HepG2 (cell line): Measurements from ENCODE around the gene TMEM141. TPM values are rescaled to one million over a fixed set of nuclear protein-coding genes. Genes with fewer than 3 reads are reported as not detected.

Experiments
- CHD4 ChIP-seq: fragments of 200-600 bp; sonication (generic); IDR thresholded peaks from 2 replicates; pipeline ENCODE4 v1.7.0; 2017; ENCODE audit warnings: mild to moderate bottlenecking, low read length, borderline replicate concordance
- ESRRA ChIP-seq: sonication (generic); formaldehyde crosslinking; IDR thresholded peaks from 2 replicates; pipeline ENCODE4 v1.5.1; 2020; ENCODE audit warnings: mild to moderate bottlenecking, low read depth, missing genetic modification reagents
- FOXM1 ChIP-seq: sonication (generic); formaldehyde crosslinking; IDR thresholded peaks from 2 replicates; pipeline ENCODE4 v1.5.0; 2020; ENCODE audit warnings: missing genetic modification reagents
- GMEB1 ChIP-seq: sonication (generic); formaldehyde crosslinking; IDR thresholded peaks from 2 replicates; pipeline ENCODE4 v1.5.1; 2020; ENCODE audit warnings: missing genetic modification reagents, mild to moderate bottlenecking, borderline replicate concordance
- GRHL1 ChIP-seq: sonication (generic); formaldehyde crosslinking; conservative IDR thresholded peaks from 2 replicates; pipeline ENCODE4 v1.8.0; 2022; ENCODE audit warnings: missing genetic modification reagents
- HNRNPK ChIP-seq: fragments of 200-400 bp; formaldehyde crosslinking; IDR thresholded peaks from 2 replicates; pipeline ENCODE4 v1.6.1; 2018; ENCODE audit warnings: low read length, low read depth, moderate library complexity, mild to moderate bottlenecking; ENCODE audit not compliant: poor library complexity, severe bottlenecking
- MIER3 ChIP-seq: IDR thresholded peaks from 2 replicates; pipeline ENCODE4 v1.6.1; 2016; ENCODE audit warnings: missing compliant biosample characterization, borderline replicate concordance
- NPAS2 ChIP-seq: sonication (generic); formaldehyde crosslinking; IDR thresholded peaks from 2 replicates; pipeline ENCODE4 v1.8.0; 2022; ENCODE audit warnings: mild to moderate bottlenecking, missing genetic modification reagents, borderline replicate concordance
- PHF20 ChIP-seq: sonication (generic); formaldehyde crosslinking; IDR thresholded peaks from 2 replicates; pipeline ENCODE4 v1.5.0; 2020; ENCODE audit warnings: mild to moderate bottlenecking, missing genetic modification reagents
- POLR2A ChIP-seq, 2 experiments: IDR thresholded peaks; 2 replicates each; pipeline ENCODE4 v1.6.1; 2011; ENCODE audit warnings: low read depth in 2 of 2, low read length in 2 of 2, mild to moderate bottlenecking in 1 of 2, moderate library complexity in 1 of 2; ENCODE audit not compliant: insufficient read depth in 1 of 2
- PRDM15 ChIP-seq: sonication (generic); formaldehyde crosslinking; IDR thresholded peaks from 2 replicates; pipeline ENCODE4 v1.4.0; 2020; ENCODE audit warnings: missing genetic modification reagents
- SRF ChIP-seq: IDR thresholded peaks from 2 replicates; pipeline ENCODE4 v1.6.1; 2011; ENCODE audit warnings: mild to moderate bottlenecking, low read depth, low read length, moderate library complexity
- TAF1 ChIP-seq: sonication (generic); formaldehyde crosslinking; IDR thresholded peaks from 2 replicates; pipeline ENCODE4 v1.4.0; 2020; ENCODE audit warnings: missing genetic modification reagents
- TGIF2 ChIP-seq: IDR thresholded peaks from 2 replicates; pipeline ENCODE4 v1.6.1; 2016; ENCODE audit warnings: control low read depth, missing compliant biosample characterization
- TMF1 ChIP-seq: sonication (generic); formaldehyde crosslinking; IDR thresholded peaks from 2 replicates; pipeline ENCODE4 v1.8.1; 2022; ENCODE audit warnings: low read depth, missing genetic modification reagents
- TOE1 ChIP-seq: sonication (generic); formaldehyde crosslinking; IDR thresholded peaks from 2 replicates; pipeline ENCODE4 v1.4.0; 2020; ENCODE audit warnings: mild to moderate bottlenecking, missing genetic modification reagents
- ZBTB7B ChIP-seq: sonication (generic); formaldehyde crosslinking; IDR thresholded peaks from 2 replicates; pipeline ENCODE4 v1.4.0; 2020; ENCODE audit warnings: missing genetic modification reagents
- ZFP41 ChIP-seq: sonication (generic); formaldehyde crosslinking; IDR thresholded peaks from 2 replicates; pipeline ENCODE4 v1.4.0; 2020; ENCODE audit warnings: mild to moderate bottlenecking, missing genetic modification reagents, borderline replicate concordance
- ZMYM2 ChIP-seq: sonication (generic); formaldehyde crosslinking; IDR thresholded peaks from 2 replicates; pipeline ENCODE4 v1.8.0; 2022; ENCODE audit warnings: mild to moderate bottlenecking, missing genetic modification reagents
- ZNF232 ChIP-seq: sonication (generic); formaldehyde crosslinking; IDR thresholded peaks from 2 replicates; pipeline ENCODE4 v1.4.0; 2020; ENCODE audit warnings: missing genetic modification reagents, borderline replicate concordance
- ZNF382 ChIP-seq: sonication (generic); formaldehyde crosslinking; IDR thresholded peaks from 2 replicates; pipeline ENCODE4 v1.5.0; 2020; ENCODE audit warnings: missing genetic modification reagents, mild to moderate bottlenecking, borderline replicate concordance
- ZNF704 ChIP-seq: sonication (generic); formaldehyde crosslinking; IDR thresholded peaks from 2 replicates; pipeline ENCODE4 v1.8.1; 2023; ENCODE audit warnings: mild to moderate bottlenecking, inconsistent platforms, moderate library complexity, missing genetic modification reagents, borderline replicate concordance
- polyA plus RNA-seq, 8 experiments: library from polyadenylated mRNA; depleted of rRNA in 3 of 8; stranded (reverse) in 7 of 8; unstranded in 1 of 8; fragments of >200 nt; fragmentation: Illumina TruSeq in 4 of 8; extraction: Trizol in 4 of 8; gene quantifications; 2 replicates each; pipeline versions ENCODE4 v1.2.1 to v1.2.3, GENCODE V29; 2011 to 2016; ENCODE audit warnings: low read depth in 4 of 8, missing spikeins in 1 of 8, mixed read lengths in 1 of 8; ENCODE audit not compliant: insufficient read depth in 1 of 8
- total RNA-seq, 5 experiments: library from RNA; depleted of rRNA; stranded (reverse); fragments of >200 nt; fragmentation: Illumina TruSeq; extraction: Trizol; gene quantifications; 2 replicates each; pipeline ENCODE4 v1.2.3, GENCODE V29; 2016; ENCODE audit warnings: low read depth in 1 of 5

The TMEM141 gene
- total and polyA plus RNA-seq, 2 of the 13 experiments (the other 11 are each of a cell fraction or from before 2014, with no cell fraction given) = 81.0 to 202 TPM

DNA sequence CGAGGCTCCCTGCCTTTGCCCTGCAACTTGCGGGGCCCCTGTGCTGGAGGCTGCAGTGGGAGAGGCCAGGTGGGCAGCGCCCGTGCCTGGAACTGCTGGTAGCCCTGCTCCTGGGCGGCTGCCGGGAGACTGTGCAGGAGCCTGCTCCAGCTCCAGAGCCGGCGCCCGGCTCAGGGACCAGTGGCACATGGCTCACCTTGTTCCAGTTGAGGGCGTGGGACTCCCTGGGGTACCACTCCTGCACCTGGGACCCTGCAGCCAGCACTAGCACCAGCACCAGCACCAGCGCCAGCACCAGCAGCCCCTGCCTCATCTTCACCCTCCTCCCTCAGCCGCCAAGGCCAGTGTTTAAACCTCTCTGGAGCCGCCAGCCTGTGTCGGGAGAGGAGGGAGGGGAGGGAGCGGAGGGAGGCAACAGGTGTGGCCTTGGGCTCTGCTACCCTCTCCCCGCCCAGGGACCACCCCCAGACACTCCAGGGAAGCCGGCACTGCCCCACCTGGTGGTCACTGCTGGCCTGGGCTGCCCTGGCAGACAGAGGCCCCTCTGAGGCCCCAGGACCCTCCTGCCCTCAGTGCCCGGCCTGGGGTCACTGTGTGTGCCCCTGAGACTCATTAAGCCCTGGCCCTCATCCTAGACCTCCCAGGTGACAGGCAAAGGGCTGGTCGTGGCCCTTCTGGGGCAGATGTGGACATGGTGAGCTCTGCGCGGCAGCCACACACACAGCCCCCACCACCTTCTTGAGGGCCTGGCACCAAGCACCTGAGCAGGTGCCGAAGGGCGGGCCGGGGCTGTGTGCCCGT lies 48.4 kb upstream of the TMEM141 start, which contains the start of gene LCN10 (continued):
- TF ChIP-seq PRDM15 (CRISPR knock-in tag) (no peak), SRF (no peak), ZNF232 (CRISPR knock-in tag) (no peak), GMEB1 (no peak), NPAS2 (CRISPR knock-in tag) (no peak), CHD4 (no peak), ZBTB7B (peak; percentile 60; the same call in 1 of the 2 replicates), POLR2A (IDR thresholded peaks at IDR 0.05; ENCODE audit: insufficient read depth in 1 of 2, low read depth in 2 of 2, low read length in 2 of 2) (no peak), MIER3 (CRISPR knock-in tag) (no peak), TGIF2 (CRISPR knock-in tag) (no peak), ZFP41 (CRISPR knock-in tag) (no peak), ZMYM2 (CRISPR knock-in tag) (no peak), ESRRA (CRISPR knock-in tag) (no peak), TMF1 (CRISPR knock-in tag) (no peak), GRHL1 (CRISPR knock-in tag) (no peak), TOE1 (no peak), FOXM1 (no peak), ZNF382 (CRISPR knock-in tag) (no peak), PHF20 (CRISPR knock-in tag) (no peak), HNRNPK (no peak), ZNF704 (CRISPR knock-in tag) (no peak), TAF1 (CRISPR knock-in tag) (no peak)
